ENCODE data around the gene APPL2.

DNA sequence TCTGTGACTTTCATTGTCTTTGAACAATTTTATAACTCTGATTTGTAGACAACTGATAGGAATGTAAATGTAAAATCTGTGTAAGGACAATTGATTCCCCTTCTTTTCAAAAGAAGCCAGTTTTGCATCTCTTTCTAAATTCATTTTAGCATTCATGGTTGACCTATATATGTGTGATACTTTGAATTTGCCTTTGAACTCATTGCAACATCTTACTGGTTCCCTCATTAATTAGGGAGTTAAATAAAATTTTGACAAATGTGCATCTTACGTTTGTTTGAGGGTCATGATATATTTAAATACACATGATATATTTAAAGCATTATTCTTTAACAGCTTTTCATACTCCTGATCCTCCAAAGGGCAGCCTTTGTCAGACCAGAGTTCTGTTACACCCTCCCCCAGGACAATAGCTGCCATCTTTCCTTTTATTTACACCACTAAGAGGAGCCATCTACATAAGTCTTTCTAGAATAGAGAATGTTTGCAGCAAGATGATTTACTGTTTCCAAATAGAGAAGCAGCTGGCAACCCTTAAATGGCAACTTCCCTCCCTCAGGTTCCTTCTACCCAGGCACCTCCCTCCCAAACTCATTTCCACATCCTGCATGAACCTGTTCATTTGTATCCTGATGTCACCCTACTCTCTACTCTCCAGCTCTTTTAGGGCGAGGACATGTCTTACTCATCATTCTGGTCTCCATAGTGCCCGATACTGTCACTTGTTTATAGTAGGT, 40.2 kb upstream of the APPL2 start:
- TF ChIP-seq, protein P1, sequence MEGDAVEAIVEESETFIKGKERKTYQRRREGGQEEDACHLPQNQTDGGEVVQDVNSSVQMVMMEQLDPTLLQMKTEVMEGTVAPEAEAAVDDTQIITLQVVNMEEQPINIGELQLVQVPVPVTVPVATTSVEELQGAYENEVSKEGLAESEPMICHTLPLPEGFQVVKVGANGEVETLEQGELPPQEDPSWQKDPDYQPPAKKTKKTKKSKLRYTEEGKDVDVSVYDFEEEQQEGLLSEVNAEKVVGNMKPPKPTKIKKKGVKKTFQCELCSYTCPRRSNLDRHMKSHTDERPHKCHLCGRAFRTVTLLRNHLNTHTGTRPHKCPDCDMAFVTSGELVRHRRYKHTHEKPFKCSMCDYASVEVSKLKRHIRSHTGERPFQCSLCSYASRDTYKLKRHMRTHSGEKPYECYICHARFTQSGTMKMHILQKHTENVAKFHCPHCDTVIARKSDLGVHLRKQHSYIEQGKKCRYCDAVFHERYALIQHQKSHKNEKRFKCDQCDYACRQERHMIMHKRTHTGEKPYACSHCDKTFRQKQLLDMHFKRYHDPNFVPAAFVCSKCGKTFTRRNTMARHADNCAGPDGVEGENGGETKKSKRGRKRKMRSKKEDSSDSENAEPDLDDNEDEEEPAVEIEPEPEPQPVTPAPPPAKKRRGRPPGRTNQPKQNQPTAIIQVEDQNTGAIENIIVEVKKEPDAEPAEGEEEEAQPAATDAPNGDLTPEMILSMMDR (IDR thresholded peaks at IDR 0.05): no peak
- no peak for TF ChIP-seq POLR2AphosphoS5 (IDR thresholded peaks at IDR 0.05)

Measured in sigmoid colon (tissue), 4 donors.